Uterus (tissue), 4 donors: Measurements from ENCODE around the gene RPGR. TPM values are rescaled to one million over a fixed set of nuclear protein-coding genes. Genes with fewer than 3 reads are reported as not detected.

Source experiments
- DNase-seq, 2 donors: peaks; one replicate each; pipeline ENCODE4 v3.0.0-alpha.2; 2019 to 2020
- H3K27ac ChIP-seq, 2 donors: fragments of 200-600 bp; sonication (generic); 1 replicate in 1 of 2; 2 replicates in 1 of 2; pipeline ENCODE4 v1.5.1; 2016 to 2018
- H3K27me3 ChIP-seq, 2 donors: fragments of 200-600 bp; sonication (generic); one replicate each; pipeline ENCODE4 v1.5.1; 2018 to 2019; ENCODE audit warnings: control low read depth in 1 of 2
- H3K36me3 ChIP-seq, 2 donors: fragments of 200-600 bp; sonication (generic); one replicate each; pipeline ENCODE4 v1.5.1; 2019; ENCODE audit warnings: control low read depth in 1 of 2
- H3K4me1 ChIP-seq, 2 donors: fragments of 200-600 bp; sonication (generic); one replicate each; pipeline ENCODE4 v1.5.1; 2018 to 2019; ENCODE audit warnings: control low read depth in 1 of 2
- H3K4me3 ChIP-seq, 2 donors: fragments of 200-600 bp; sonication (generic); 1 replicate in 1 of 2; 2 replicates in 1 of 2; pipeline ENCODE4 v1.5.1; 2018 to 2019; ENCODE audit warnings: mild to moderate bottlenecking in 1 of 2
- H3K9me3 ChIP-seq, 2 donors: fragments of 200-600 bp; sonication (generic); one replicate each; pipeline ENCODE4 v1.5.1; 2019; ENCODE audit warnings: control low read depth in 1 of 2
- CTCF ChIP-seq, 4 experiments: fragments of 200-600 bp in 2 of 4; fragments of 450-650 bp in 2 of 4; sonication (generic) in 2 of 4; IDR thresholded peaks; one replicate each; pipeline ENCODE4 v1.5.1; 2016 to 2019; ENCODE audit warnings: antibody characterized with exemption in 4 of 4, mild to moderate bottlenecking in 2 of 4, moderate library complexity in 1 of 4
- POLR2A ChIP-seq, 2 donors: fragments of 450-650 bp; IDR thresholded peaks; one replicate each; pipeline ENCODE4 v1.6.1; 2016; ENCODE audit warnings: antibody characterized with exemption in 2 of 2, mild to moderate bottlenecking in 1 of 2, moderate library complexity in 1 of 2
- intact Hi-C: fragments of 100-400 bp; cut with DNase I; formaldehyde crosslinking; loops from one replicate; pipeline ENCODE4 v1.15.1; 2023; ENCODE audit warnings: low total_unique reads
- total RNA-seq, 4 donors: library from RNA; depleted of rRNA in 3 of 4; stranded (reverse); fragments of >200 nt in 3 of 4; gene quantifications; one replicate each; pipeline versions ENCODE4 v1.1.0 to v1.2.4, GENCODE V29; 2014 to 2023
- donor health status: DM: yes; HTN: yes; CAD: no.

Gene RPGR
- total RNA-seq, 4 donors from 2014 or later, result 27.1 to 133 (median 41.4) TPM

GRCh38 chrX:38293741-38294140 lies 33.6 kb downstream of the RPGR start:
- Histone ChIP-seq H3K27ac (no peak overlapping the region), H3K9me3 (no peaks in the 10 kb centered on the region), H3K4me3 (no peak overlapping the region), H3K27me3 (peaks cover 0 to 10% of the 10 kb centered on the region in 2 donors), H3K4me1 (no peaks in the 10 kb centered on the region), H3K36me3 (no peaks in the 10 kb centered on the region)
- TF ChIP-seq CTCF (IDR thresholded peaks at IDR 0.05) (no peak), POLR2A (IDR thresholded peaks at IDR 0.05) (no peak)
- no peak for DNase-seq
- intact Hi-C loops, result no loop called here

GRCh38 chrX:38287674-38288073 lies 39.6 kb downstream of the RPGR start:
- no peak overlapping the region for H3K27ac ChIP-seq
- H3K4me3 ChIP-seq, result no peak overlapping the region
- TF ChIP-seq POLR2A (IDR thresholded peaks at IDR 0.05) (no peak), CTCF (IDR thresholded peaks at IDR 0.05) (no peak)
- intact Hi-C loops, result no loop called here
- peaks cover 0 to 10% of the 10 kb centered on the region in 2 donors for H3K27me3 ChIP-seq
- H3K9me3 ChIP-seq, result no peaks in the 10 kb centered on the region
- H3K36me3 ChIP-seq, result no peaks in the 10 kb centered on the region
- no peak for DNase-seq
- no peaks in the 10 kb centered on the region for H3K4me1 ChIP-seq

GRCh38 chrX:38285649-38286048 lies 41.7 kb downstream of the RPGR start:
- TF ChIP-seq POLR2A (IDR thresholded peaks at IDR 0.05), result no peak
- no peak for TF ChIP-seq CTCF (IDR thresholded peaks at IDR 0.05)
- intact Hi-C loops, result no loop called here
- Histone ChIP-seq H3K27ac (no peak overlapping the region), H3K4me1 (no peaks in the 10 kb centered on the region), H3K4me3 (no peak overlapping the region), H3K36me3 (no peaks in the 10 kb centered on the region), H3K27me3 (peaks cover 0 to 2% of the 10 kb centered on the region in 2 donors), H3K9me3 (no peaks in the 10 kb centered on the region)
- DNase-seq, result no peak

- H3K27me3 ChIP-seq, result no peaks in the 10 kb centered on the region
- TF ChIP-seq CTCF (IDR thresholded peaks at IDR 0.05) (peak in 1 of 4 experiments; percentile 9), POLR2A (IDR thresholded peaks at IDR 0.05) (no peak)
- DNase-seq, result peak in 1 of 2 donors; percentile 18
- no peak overlapping the region for H3K4me3 ChIP-seq
- H3K9me3 ChIP-seq, result no peaks in the 10 kb centered on the region
- intact Hi-C loops, result no loop called here
- no peaks in the 10 kb centered on the region for H3K36me3 ChIP-seq
- no peak overlapping the region for H3K27ac ChIP-seq
- H3K4me1 ChIP-seq, result no peaks in the 10 kb centered on the region
Measured at GRCh38 chrX:38282049-38282448, 45.3 kb downstream of the RPGR start.

- H3K36me3 ChIP-seq, result no peaks in the 10 kb centered on the region
- DNase-seq, result no peak
- intact Hi-C loops, result no loop called here
- H3K4me3 ChIP-seq, result no peak overlapping the region
- H3K27me3 ChIP-seq, result peaks cover 0 to 5% of the 10 kb centered on the region in 2 donors
- H3K27ac ChIP-seq, result no peak overlapping the region
- no peaks in the 10 kb centered on the region for H3K9me3 ChIP-seq
- TF ChIP-seq POLR2A (IDR thresholded peaks at IDR 0.05) (no peak), CTCF (IDR thresholded peaks at IDR 0.05) (no peak)
- H3K4me1 ChIP-seq, result no peaks in the 10 kb centered on the region
Measured at GRCh38 chrX:38279188-38279587, 48.1 kb downstream of the RPGR start.
